A549 (cell line): Measurements from ENCODE around the gene DUOX1. TPM values are rescaled to one million over a fixed set of nuclear protein-coding genes. Genes with fewer than 3 reads are reported as not detected.

Source experiments
- ATAC-seq, 2 experiments: fragments of 200-7000 bp in 1 of 2; fragments of >200 bp in 1 of 2; cut with Nextera tagmentation in 1 of 2; cut with Tn5 transposase in 1 of 2; 3 replicates each; pipeline versions ENCODE4 v1.8.0 to v1.9.1; 2018 to 2020; ENCODE audit warnings: mild to moderate bottlenecking in 1 of 2, moderate library complexity in 1 of 2
- CTCF ChIA-PET: fragments of 300-600 bp; sonication (Branson Sonifier 250); formaldehyde crosslinking; extraction: SDS; loops from one replicate; lab custom pipeline; 2021; ENCODE audit warnings: antibody characterized with exemption, inconsistent platforms; lab: Yijun Ruan, JAX
- POLR2A ChIA-PET: fragments of 350-600 bp; formaldehyde crosslinking; extraction: SDS; loops from one replicate; lab custom pipeline; 2021; ENCODE audit warnings: antibody characterized with exemption, inconsistent platforms; lab: Yijun Ruan, JAX
- DNase-seq, 2 experiments: peaks; one replicate each; pipeline versions ENCODE4 v3.0.0 to v3.0.0-alpha.2; 2011 to 2016; ENCODE audit warnings: low read depth in 1 of 2, low spot score in 1 of 2
- FAIRE-seq: peaks from 2 replicates; lab custom pipeline; 2011; peaks lifted over from hg19 to GRCh38; lab: Jason Lieb, UNC
- H3K27ac ChIP-seq, 2 experiments: fragments of >200 bp; sonication (Bioruptor Twin); formaldehyde crosslinking; 3 replicates each; pipeline ENCODE4 v1.5.1; 2016 to 2017
- H3K4me1 ChIP-seq: fragments of >200 bp; sonication (Bioruptor Twin); formaldehyde crosslinking; 3 replicates; pipeline ENCODE4 v1.6.1; 2016
- H3K4me2 ChIP-seq: fragments of >200 bp; sonication (Bioruptor Twin); formaldehyde crosslinking; 3 replicates; pipeline ENCODE4 v1.6.1; 2016
- H3K4me3 ChIP-seq: fragments of >200 bp; sonication (Bioruptor Twin); formaldehyde crosslinking; 3 replicates; pipeline ENCODE4 v1.5.1; 2016
- H3K9me3 ChIP-seq: fragments of >200 bp; sonication (Bioruptor Twin); formaldehyde crosslinking; 3 replicates; pipeline ENCODE4 v1.6.1; 2016
- CHD2 ChIP-seq: fragments of 150-350 bp; IDR thresholded peaks from 2 replicates; pipeline ENCODE4 v1.6.1; 2014; ENCODE audit warnings: low read length; ENCODE audit not compliant: partially characterized antibody
- CHD4 ChIP-seq: fragments of 200-600 bp; sonication (generic); IDR thresholded peaks from 2 replicates; pipeline ENCODE4 v1.6.1; 2016; ENCODE audit warnings: antibody characterized with exemption, mild to moderate bottlenecking, borderline replicate concordance
- EHMT2 ChIP-seq: fragments of 200-600 bp; sonication (generic); IDR thresholded peaks from 2 replicates; pipeline ENCODE4 v1.6.1; 2016; ENCODE audit warnings: antibody characterized with exemption, low read depth, mild to moderate bottlenecking, moderate library complexity
- FOSL2 ChIP-seq, 2 experiments: fragments of 450-650 bp in 1 of 2; fragments of >200 bp in 1 of 2; sonication (Bioruptor Twin) in 1 of 2; formaldehyde crosslinking; IDR thresholded peaks; 2 replicates each; pipeline versions ENCODE4 v1.5.0 to v1.6.1; 2016 to 2020; ENCODE audit warnings: mild to moderate bottlenecking in 1 of 2, moderate library complexity in 1 of 2
- HEYL ChIP-seq: fragments of 250-450 bp; sonication (Bioruptor Pico); IDR thresholded peaks from 2 replicates; pipeline ENCODE4 v1.8.0; 2021; ENCODE audit warnings: mild to moderate bottlenecking, moderate library complexity
- HOXB5 ChIP-seq: fragments of 250-450 bp; sonication (Bioruptor Pico); IDR thresholded peaks from 2 replicates; pipeline ENCODE4 v1.5.0; 2020; ENCODE audit warnings: mild to moderate bottlenecking, moderate library complexity
- JUNB ChIP-seq: fragments of >200 bp; sonication (Bioruptor Twin); formaldehyde crosslinking; IDR thresholded peaks from 2 replicates; pipeline ENCODE4 v1.6.1; 2016
- MAFK ChIP-seq: fragments of 450-650 bp; IDR thresholded peaks from 2 replicates; pipeline ENCODE4 v1.6.1; 2014; ENCODE audit not compliant: partially characterized antibody
- NR3C1 ChIP-seq: fragments of >200 bp; sonication (Bioruptor Twin); formaldehyde crosslinking; IDR thresholded peaks from 3 replicates; pipeline ENCODE4 v1.6.1; 2017
- PHF8 ChIP-seq: fragments of 200-600 bp; sonication (generic); IDR thresholded peaks from 2 replicates; pipeline ENCODE4 v1.6.1; 2016; ENCODE audit warnings: low read depth, mild to moderate bottlenecking, antibody characterized with exemption, moderate library complexity, borderline replicate concordance
- POLR2A ChIP-seq: IDR thresholded peaks from 2 replicates; pipeline ENCODE4 v1.6.1; 2012; ENCODE audit warnings: mild to moderate bottlenecking, low read length
- RCOR1 ChIP-seq: fragments of 150-350 bp; IDR thresholded peaks from 2 replicates; pipeline ENCODE4 v1.6.1; 2014; ENCODE audit warnings: antibody characterized with exemption, low read length, low read depth
- RFX5 ChIP-seq: fragments of 450-650 bp; IDR thresholded peaks from 2 replicates; pipeline ENCODE4 v1.7.1; 2014; ENCODE audit warnings: antibody characterized with exemption, mild to moderate bottlenecking, moderate library complexity
- SMC3 ChIP-seq: fragments of >200 bp; sonication (Bioruptor Twin); formaldehyde crosslinking; IDR thresholded peaks from 3 replicates; pipeline ENCODE4 v1.6.1; 2018; ENCODE audit warnings: inconsistent platforms
- TFCP2L1 ChIP-seq: fragments of 250-450 bp; sonication (Bioruptor Pico); IDR thresholded peaks from 2 replicates; pipeline ENCODE4 v1.5.0; 2021; ENCODE audit warnings: mild to moderate bottlenecking
- ZC3H11A ChIP-seq: fragments of 450-650 bp; IDR thresholded peaks from 2 replicates; pipeline ENCODE4 v1.6.1; 2014; ENCODE audit warnings: antibody characterized with exemption, mild to moderate bottlenecking
- ZNF302 ChIP-seq: fragments of 250-450 bp; sonication (Bioruptor Pico); IDR thresholded peaks from 2 replicates; pipeline ENCODE4 v1.9.0; 2021; ENCODE audit warnings: inconsistent platforms, mild to moderate bottlenecking, moderate library complexity
- ZSCAN20 ChIP-seq: fragments of 250-450 bp; sonication (Bioruptor Pico); IDR thresholded peaks from 2 replicates; pipeline ENCODE4 v1.8.0; 2022; ENCODE audit warnings: mild to moderate bottlenecking, moderate library complexity
- WGBS: methylation state at CpG from one replicate; pipeline ENCODE4 v1.1.6; 2017; ENCODE audit errors: missing lambda C conversion rate; 5-methylcytosine and 5-hydroxymethylcytosine counted together
- polyA plus RNA-seq, 4 experiments: library from polyadenylated mRNA; depleted of rRNA in 3 of 4; stranded (reverse); fragments of >200 nt; fragmentation: RNase III in 1 of 4; extraction: RNeasy Plus Mini Kit Qiagen cat#74134 plus additional on column Dnase treatment in 1 of 4; gene quantifications; 2 replicates in 3 of 4; 3 replicates in 1 of 4; pipeline ENCODE4 v1.2.3, GENCODE V29; 2011 to 2017
- TF ChIP-seq, protein P1 (sequence below): fragments of 450-650 bp; IDR thresholded peaks from 2 replicates; pipeline ENCODE4 v1.6.1; 2014; ENCODE audit warnings: antibody characterized with exemption
- TF ChIP-seq, protein P2 (sequence below): fragments of >200 bp; sonication (Bioruptor Twin); formaldehyde crosslinking; IDR thresholded peaks from 3 replicates; pipeline ENCODE4 v1.5.1; 2016

DUOX1 gene
- polyA plus RNA-seq, 2 of the 4 experiments (the other 2 are of a cell fraction) = not detected

DNA sequence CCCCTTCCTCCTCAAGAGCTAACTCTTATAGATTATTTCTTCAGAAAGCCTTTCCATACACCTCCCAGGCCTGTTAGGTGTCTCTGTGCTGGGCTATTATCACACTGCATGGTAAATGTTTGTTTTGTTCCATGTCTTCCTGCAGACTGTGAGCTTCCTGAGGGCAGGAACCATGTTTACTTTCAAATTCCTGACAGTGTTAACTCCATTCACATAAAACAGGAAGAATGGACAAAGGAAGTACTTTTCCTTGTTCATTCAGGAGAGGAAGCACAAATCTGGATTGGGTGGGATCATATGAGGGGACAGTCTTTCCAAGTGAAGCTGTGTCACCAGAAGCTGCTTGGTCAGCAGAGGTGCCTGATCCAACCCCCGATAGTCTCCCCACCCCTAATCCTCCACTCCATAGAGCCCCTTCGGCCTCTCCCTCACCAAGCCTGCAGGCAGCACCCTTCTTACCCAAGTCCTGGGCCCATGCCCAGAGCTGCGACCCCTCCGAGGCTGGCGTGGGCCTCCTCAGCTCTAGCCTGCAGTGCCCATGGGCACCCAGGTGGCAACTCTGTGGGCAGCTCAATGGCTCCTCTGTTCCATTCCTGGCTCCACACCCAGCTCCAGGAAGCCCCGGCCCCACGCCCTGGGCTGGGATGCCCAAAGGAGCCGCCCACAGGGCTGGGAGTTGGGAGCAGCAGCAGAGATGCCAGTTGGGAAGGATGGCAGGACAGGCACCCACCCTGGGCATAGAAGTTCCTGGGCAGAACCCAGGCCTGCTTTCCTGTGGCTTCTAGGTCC is 51.0 kb downstream of the DUOX1 start:
- DNase-seq (no peak), ATAC-seq (no peak), FAIRE-seq (no peak)
- no peak overlapping the region for H3K4me3 ChIP-seq
- TF ChIP-seq JUNB (no peak), FOSL2 (IDR thresholded peaks at IDR 0.05) (no peak), FOSL2 (CRISPR knock-in tag; IDR thresholded peaks at IDR 0.05) (no peak), ZSCAN20 (CRISPR knock-in tag) (no peak), MAFK (no peak), RCOR1 (no peak)
- H3K4me1 ChIP-seq = 0 out of 3 replicates have a peak, but pooled peaks cover 4% of the 10 kb centered on the region
- ChIA-PET POLR2A (no interaction called here), CTCF (interaction anchor here (0.5 to 3.2 kb wide), 7 partner anchors 12 to 433 kb away, joined by 3 to 18 read pairs (median 4); no protein-coding TSS in a partner anchor)
- WGBS = 85% methylated on average over 4 of the region's 8 CpGs
- no peaks in the 10 kb centered on the region for H3K9me3 ChIP-seq
- no peak overlapping the region for H3K27ac ChIP-seq
- no peak overlapping the region for H3K4me2 ChIP-seq

DNA sequence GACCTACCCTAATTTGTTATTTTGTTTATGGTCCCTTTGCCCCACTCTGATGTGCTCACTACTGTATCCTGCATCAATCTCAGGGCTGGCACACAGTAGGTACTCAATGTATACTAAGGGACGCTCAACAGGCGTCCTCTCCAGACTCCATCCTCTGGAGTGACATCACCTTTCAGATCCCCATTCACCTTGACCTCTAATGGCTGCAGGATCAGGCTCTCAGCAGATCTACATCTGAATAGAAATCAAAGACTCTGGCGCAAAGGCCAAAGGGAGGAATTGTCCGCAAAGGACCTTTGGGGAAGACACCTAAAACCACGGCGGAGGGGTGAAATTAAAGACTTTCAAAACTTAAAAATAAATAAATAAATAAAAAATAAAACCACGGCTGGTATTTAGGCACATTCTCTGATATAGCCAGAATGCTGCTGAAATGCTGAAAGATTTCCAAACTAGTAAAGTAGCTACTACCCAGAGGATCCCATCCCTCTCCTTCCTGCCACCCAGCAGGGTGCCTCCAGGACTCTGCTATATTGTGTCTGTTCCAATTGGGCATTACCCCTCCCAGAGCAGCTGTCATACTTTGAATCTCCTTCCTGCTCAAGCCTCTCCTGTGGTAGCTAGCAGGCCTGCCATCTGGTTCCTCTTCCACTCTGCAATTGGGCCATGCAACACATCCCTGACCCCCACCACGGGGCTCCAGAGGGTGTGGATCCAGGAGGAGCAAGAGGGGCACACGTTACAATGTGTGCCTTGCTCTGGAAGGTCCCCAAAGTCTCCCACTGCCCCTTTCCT is 51.9 kb downstream of the DUOX1 start:
- CTCF ChIA-PET = interaction anchor here (1.2 to 1.8 kb wide), 2 partner anchors 13 to 18 kb away, joined by 5 to 8 read pairs; no protein-coding TSS in a partner anchor
- H3K4me2 ChIP-seq = no peak overlapping the region
- no peak for FAIRE-seq
- POLR2A ChIA-PET = no interaction called here
- ATAC-seq = no peak
- WGBS = 79% methylated on average over 9 of the region's 9 CpGs
- no peaks in the 10 kb centered on the region for H3K9me3 ChIP-seq
- DNase-seq = no peak
- no peak for TF ChIP-seq SMC3
- TF ChIP-seq CHD2 = no peak
- TF ChIP-seq PHF8 = no peak
- TF ChIP-seq, protein P1, sequence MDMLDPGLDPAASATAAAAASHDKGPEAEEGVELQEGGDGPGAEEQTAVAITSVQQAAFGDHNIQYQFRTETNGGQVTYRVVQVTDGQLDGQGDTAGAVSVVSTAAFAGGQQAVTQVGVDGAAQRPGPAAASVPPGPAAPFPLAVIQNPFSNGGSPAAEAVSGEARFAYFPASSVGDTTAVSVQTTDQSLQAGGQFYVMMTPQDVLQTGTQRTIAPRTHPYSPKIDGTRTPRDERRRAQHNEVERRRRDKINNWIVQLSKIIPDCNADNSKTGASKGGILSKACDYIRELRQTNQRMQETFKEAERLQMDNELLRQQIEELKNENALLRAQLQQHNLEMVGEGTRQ = no peak
- TF ChIP-seq CHD4 = no peak
- TF ChIP-seq EHMT2 = no peak
- TF ChIP-seq RFX5 = no peak
- TF ChIP-seq TFCP2L1 (CRISPR knock-in tag) = no peak
- TF ChIP-seq NR3C1 = no peak
- TF ChIP-seq HEYL (CRISPR knock-in tag) = no peak
- TF ChIP-seq RCOR1 = no peak
- TF ChIP-seq HOXB5 (CRISPR knock-in tag) = no peak
- TF ChIP-seq, protein P2, sequence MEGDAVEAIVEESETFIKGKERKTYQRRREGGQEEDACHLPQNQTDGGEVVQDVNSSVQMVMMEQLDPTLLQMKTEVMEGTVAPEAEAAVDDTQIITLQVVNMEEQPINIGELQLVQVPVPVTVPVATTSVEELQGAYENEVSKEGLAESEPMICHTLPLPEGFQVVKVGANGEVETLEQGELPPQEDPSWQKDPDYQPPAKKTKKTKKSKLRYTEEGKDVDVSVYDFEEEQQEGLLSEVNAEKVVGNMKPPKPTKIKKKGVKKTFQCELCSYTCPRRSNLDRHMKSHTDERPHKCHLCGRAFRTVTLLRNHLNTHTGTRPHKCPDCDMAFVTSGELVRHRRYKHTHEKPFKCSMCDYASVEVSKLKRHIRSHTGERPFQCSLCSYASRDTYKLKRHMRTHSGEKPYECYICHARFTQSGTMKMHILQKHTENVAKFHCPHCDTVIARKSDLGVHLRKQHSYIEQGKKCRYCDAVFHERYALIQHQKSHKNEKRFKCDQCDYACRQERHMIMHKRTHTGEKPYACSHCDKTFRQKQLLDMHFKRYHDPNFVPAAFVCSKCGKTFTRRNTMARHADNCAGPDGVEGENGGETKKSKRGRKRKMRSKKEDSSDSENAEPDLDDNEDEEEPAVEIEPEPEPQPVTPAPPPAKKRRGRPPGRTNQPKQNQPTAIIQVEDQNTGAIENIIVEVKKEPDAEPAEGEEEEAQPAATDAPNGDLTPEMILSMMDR = no peak
- TF ChIP-seq, all 56 proteins: peak for 0
- no peak overlapping the region for H3K27ac ChIP-seq
- H3K4me3 ChIP-seq = no peak overlapping the region
- H3K4me1 ChIP-seq = 0 out of 3 replicates have a peak, but pooled peaks cover 4% of the 10 kb centered on the region

DNA sequence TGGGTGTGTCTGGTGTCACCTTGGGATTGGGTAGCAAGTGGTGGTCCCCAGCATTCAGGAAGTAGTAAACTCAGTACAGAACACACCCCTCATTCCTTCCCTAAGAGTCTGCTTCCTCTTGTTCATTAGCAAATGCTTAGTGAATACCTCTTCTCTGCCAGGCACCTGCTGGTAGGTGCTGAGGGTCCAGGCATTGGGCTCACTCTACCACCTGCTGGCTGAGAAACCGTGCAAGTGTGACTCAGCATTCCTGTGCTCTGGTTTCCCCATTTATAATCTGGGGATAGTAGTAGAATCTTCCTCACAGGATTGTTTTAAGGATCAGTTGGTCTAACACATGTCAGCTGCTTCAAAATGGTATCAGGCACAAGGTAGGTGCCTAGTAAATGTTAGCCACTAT is 53.2 kb downstream of the DUOX1 start:
- H3K4me3 ChIP-seq = no peak overlapping the region
- POLR2A ChIA-PET = no interaction called here
- TF ChIP-seq MAFK (peak; percentile 54), POLR2A (no peak), ZNF302 (CRISPR knock-in tag) (no peak), RCOR1 (no peak), ZC3H11A (no peak), HOXB5 (CRISPR knock-in tag) (no peak)
- TF ChIP-seq, all 56 proteins: peak for 1
- no peak for DNase-seq
- WGBS = no CpG with 5 or more reads among the region's 1 CpG
- 0 out of 3 replicates have a peak, but pooled peaks cover 4% of the 10 kb centered on the region for H3K4me1 ChIP-seq
- H3K27ac ChIP-seq = peak overlapping the region in 1 of 2 experiments; percentile 68; a peak in 3 of 6 replicates
- no peak overlapping the region for H3K4me2 ChIP-seq
- no peaks in the 10 kb centered on the region for H3K9me3 ChIP-seq
- FAIRE-seq = no peak
- CTCF ChIA-PET = interaction anchor here (1.5 to 1.7 kb wide), 2 partner anchors 11 to 22 kb away, joined by 3 to 4 read pairs; no protein-coding TSS in a partner anchor
- no peak for ATAC-seq
